Fibroblast of lung (primary cell): ENCODE measurements around the gene ABCC11.

Experiments
- EZH2 ChIP-seq: IDR thresholded peaks from 2 replicates; pipeline ENCODE4 v1.5.1; 2012; ENCODE audit warnings: low read length, control low read depth, mild to moderate bottlenecking; ENCODE audit errors: missing control alignments
- TF ChIP-seq, protein P1 (sequence below), 2 donors: IDR thresholded peaks in 1 of 2; conservative IDR thresholded peaks in 1 of 2; 1 replicate in 1 of 2; 2 replicates in 1 of 2; pipeline ENCODE4 v1.5.1; 2011 to 2012; ENCODE audit warnings: low read length in 2 of 2, control low read depth in 1 of 2, inconsistent platforms in 1 of 2, low read depth in 1 of 2, mild to moderate bottlenecking in 1 of 2

DNA sequence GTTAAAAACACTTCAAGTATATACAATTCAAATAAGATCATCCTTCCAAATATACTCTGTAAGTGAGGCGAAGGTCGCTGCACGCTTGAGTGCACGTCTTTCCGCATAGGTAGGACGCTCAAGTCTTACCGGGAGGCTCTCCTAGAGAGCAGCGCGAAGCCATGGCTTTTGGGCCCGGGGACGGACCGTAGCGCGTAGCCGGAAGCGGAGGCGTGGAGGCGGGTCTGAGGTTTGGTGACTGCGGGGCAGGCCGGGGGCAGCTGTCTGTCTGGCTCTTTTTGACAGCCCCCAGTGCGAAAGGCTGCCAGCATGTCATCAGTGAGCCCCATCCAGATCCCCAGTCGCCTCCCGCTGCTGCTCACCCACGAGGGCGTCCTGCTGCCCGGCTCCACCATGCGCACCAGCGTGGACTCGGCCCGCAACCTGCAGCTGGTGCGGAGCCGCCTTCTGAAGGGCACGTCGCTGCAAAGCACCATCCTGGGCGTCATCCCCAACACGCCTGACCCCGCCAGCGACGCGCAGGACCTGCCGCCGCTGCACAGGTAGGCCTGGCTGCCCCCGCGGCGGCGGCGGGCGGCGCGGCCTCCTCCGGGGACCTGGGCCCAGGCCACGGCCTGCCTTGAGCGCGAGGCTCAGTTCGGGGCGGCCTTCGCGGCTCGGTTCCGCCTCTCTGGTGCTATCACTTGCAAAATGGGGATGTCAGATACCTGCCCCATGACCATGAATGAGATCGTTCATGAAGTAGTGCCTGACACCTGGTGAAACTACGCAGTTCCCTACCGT lies 3.1 kb downstream of the ABCC11 start, which contains the start of gene LONP2:
- TF ChIP-seq, protein P1, sequence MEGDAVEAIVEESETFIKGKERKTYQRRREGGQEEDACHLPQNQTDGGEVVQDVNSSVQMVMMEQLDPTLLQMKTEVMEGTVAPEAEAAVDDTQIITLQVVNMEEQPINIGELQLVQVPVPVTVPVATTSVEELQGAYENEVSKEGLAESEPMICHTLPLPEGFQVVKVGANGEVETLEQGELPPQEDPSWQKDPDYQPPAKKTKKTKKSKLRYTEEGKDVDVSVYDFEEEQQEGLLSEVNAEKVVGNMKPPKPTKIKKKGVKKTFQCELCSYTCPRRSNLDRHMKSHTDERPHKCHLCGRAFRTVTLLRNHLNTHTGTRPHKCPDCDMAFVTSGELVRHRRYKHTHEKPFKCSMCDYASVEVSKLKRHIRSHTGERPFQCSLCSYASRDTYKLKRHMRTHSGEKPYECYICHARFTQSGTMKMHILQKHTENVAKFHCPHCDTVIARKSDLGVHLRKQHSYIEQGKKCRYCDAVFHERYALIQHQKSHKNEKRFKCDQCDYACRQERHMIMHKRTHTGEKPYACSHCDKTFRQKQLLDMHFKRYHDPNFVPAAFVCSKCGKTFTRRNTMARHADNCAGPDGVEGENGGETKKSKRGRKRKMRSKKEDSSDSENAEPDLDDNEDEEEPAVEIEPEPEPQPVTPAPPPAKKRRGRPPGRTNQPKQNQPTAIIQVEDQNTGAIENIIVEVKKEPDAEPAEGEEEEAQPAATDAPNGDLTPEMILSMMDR (conservative IDR thresholded peaks at IDR 0.05 in 1 of 2, IDR thresholded peaks at IDR 0.05 in 1 of 2; ENCODE audit: low read depth in 1 of 2, low read length in 2 of 2) = no peak
- no peak for TF ChIP-seq EZH2
